Measurements from ENCODE around the gene SMOC1. TPM values are rescaled to one million over a fixed set of nuclear protein-coding genes. Genes with fewer than 3 reads are reported as not detected.
A peak's percentile ranks its signal among the peaks of the same experiment; 100 is the strongest.

The SMOC1 gene
- total RNA-seq, 1 donor from 2014 or later, result 4.4 TPM

DNA sequence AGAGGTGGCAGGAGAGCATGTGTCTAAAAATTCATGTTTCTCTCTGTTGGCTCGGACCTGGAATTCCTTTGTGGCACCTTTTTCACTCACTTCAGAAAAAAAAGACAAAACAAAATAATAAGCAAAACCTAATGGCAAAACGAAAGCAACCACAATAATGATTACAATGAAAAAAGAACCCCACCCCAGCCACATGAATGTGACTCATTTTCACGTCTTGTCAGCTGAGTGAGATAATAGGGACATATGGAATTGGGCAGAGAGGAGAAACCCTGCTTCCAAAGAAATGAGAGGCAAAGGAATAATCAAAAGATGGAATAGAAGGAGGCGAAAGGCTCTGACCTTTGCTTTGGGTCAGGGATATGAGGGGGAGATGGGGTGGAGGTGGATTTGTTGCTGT lies 166.1 kb downstream of the SMOC1 start:
- no peaks in the 10 kb centered on the region for H3K4me1 ChIP-seq
- intact Hi-C loops (cut with micrococcal nuclease), result no loop called here
- DNase-seq, result no peak
- H3K4me3 ChIP-seq, result no peak overlapping the region
- TF ChIP-seq, protein P1, sequence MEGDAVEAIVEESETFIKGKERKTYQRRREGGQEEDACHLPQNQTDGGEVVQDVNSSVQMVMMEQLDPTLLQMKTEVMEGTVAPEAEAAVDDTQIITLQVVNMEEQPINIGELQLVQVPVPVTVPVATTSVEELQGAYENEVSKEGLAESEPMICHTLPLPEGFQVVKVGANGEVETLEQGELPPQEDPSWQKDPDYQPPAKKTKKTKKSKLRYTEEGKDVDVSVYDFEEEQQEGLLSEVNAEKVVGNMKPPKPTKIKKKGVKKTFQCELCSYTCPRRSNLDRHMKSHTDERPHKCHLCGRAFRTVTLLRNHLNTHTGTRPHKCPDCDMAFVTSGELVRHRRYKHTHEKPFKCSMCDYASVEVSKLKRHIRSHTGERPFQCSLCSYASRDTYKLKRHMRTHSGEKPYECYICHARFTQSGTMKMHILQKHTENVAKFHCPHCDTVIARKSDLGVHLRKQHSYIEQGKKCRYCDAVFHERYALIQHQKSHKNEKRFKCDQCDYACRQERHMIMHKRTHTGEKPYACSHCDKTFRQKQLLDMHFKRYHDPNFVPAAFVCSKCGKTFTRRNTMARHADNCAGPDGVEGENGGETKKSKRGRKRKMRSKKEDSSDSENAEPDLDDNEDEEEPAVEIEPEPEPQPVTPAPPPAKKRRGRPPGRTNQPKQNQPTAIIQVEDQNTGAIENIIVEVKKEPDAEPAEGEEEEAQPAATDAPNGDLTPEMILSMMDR (IDR thresholded peaks at IDR 0.05; ENCODE audit: borderline replicate concordance), result no peak
- H3K36me3 ChIP-seq, result no peaks in the 10 kb centered on the region
- no peaks in the 10 kb centered on the region for H3K9me3 ChIP-seq (replicated peaks)
- H3K27ac ChIP-seq (replicated peaks), result no peak overlapping the region
- peaks cover 96% of the 10 kb centered on the region for H3K27me3 ChIP-seq (ENCODE audit: low read depth)

DNA sequence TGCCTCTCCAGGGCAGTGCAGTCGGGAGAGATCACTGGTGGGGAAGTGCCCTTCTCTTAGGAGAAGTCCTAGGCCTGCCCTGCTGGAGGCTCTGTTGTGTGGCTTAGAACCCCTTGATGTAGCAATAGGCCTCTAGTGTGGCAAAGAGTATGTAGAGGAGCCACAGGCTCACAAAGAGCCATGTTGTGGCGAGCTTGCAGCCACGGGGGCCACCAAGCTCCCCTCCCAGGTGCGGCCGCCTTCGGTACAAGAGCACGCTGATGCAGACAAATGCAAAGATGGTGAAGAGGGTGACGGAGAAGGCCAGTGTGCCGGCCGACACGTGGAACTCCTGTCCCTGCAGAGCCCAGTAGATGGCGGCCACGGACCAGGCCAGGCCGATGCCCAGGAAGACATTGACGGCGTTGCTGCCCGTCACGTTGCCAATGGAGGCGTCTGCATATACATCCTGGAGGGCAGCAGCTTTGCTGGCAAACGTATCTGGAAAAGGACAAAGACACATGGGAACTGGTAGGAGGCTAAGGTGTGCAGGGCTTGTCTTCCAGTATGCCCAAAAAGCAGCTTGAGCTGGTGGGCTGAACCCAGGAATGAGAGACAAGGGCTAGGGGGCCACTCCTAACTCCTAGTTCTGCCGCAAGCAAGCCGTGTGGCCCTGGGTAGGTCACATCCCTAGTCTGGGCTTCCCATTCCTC lies 166.8 kb downstream of the SMOC1 start:
- peak; percentile 51 for DNase-seq
- intact Hi-C loops (cut with micrococcal nuclease), result no loop called here
- peaks cover 96% of the 10 kb centered on the region for H3K27me3 ChIP-seq (ENCODE audit: low read depth)
- H3K27ac ChIP-seq (replicated peaks), result no peak overlapping the region
- no peaks in the 10 kb centered on the region for H3K9me3 ChIP-seq (replicated peaks)
- H3K4me3 ChIP-seq, result no peak overlapping the region
- H3K36me3 ChIP-seq, result no peaks in the 10 kb centered on the region
- H3K4me1 ChIP-seq, result no peaks in the 10 kb centered on the region
- TF ChIP-seq, protein P1 (IDR thresholded peaks at IDR 0.05; ENCODE audit: borderline replicate concordance), result peak; percentile 79

DNA sequence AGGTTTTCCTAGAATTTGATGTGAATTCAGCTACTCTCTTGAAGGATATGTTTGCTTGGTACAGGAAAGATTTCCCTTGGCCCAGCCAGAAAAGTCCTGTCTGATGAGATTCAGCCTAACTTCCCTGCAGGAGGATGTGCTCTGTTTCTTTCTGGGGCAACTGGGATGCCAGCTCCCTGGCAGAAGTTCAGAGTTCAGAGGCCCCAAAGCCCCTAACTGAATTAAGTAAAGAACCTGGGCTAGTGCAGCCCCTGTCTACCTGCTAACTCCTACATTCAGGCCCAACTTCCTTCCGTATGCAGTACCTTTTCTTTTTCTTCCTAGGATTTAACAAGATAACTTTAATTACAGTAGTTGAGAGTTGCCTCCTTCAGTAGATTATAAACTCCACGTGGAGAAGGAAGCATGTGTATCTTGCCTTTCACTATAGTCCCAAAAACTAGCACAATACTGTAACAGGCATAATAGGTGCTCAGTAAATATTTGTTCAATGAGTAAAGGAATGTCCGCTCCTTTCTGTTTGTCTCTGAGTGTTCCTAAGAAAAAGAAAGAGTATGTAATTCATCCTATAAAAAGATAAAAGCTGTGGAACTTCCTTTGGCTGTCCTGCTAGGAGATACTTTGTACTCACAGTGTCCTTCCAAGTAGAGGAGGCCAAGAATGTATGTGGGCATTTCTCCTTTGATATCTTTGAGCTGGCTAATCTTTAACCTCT lies 168.5 kb downstream of the SMOC1 start:
- no peaks in the 10 kb centered on the region for H3K36me3 ChIP-seq
- intact Hi-C loops (cut with micrococcal nuclease), result no loop called here
- TF ChIP-seq, protein P1 (IDR thresholded peaks at IDR 0.05; ENCODE audit: borderline replicate concordance), result no peak
- H3K27ac ChIP-seq (replicated peaks), result no peak overlapping the region
- H3K9me3 ChIP-seq (replicated peaks), result no peaks in the 10 kb centered on the region
- no peak overlapping the region for H3K4me3 ChIP-seq
- H3K4me1 ChIP-seq, result no peaks in the 10 kb centered on the region
- H3K27me3 ChIP-seq (ENCODE audit: low read depth), result peaks cover 80% of the 10 kb centered on the region
- no peak for DNase-seq

DNA sequence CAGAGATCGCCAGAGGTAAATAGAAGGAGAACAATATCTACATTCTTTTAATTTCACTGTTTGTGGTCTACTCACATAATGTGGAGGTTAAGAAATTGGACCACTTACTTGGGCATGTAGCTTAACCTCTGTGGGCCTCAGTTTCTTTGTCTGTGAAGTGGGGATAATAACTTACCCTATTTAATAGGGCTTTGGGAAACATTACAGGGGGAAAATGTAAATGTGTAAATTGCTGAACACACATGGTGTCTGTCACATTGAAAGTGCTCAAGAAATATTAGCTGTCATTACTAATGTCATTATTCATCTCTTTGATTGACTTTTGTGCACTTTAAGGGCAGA lies 169.1 kb downstream of the SMOC1 start:
- no peak for DNase-seq
- intact Hi-C loops (cut with micrococcal nuclease), result no loop called here
- H3K27ac ChIP-seq (replicated peaks), result no peak overlapping the region
- no peaks in the 10 kb centered on the region for H3K36me3 ChIP-seq
- peaks cover 75% of the 10 kb centered on the region for H3K27me3 ChIP-seq (ENCODE audit: low read depth)
- no peaks in the 10 kb centered on the region for H3K4me1 ChIP-seq
- H3K4me3 ChIP-seq, result no peak overlapping the region
- no peaks in the 10 kb centered on the region for H3K9me3 ChIP-seq (replicated peaks)
- TF ChIP-seq, protein P1 (IDR thresholded peaks at IDR 0.05; ENCODE audit: borderline replicate concordance), result no peak

DNA sequence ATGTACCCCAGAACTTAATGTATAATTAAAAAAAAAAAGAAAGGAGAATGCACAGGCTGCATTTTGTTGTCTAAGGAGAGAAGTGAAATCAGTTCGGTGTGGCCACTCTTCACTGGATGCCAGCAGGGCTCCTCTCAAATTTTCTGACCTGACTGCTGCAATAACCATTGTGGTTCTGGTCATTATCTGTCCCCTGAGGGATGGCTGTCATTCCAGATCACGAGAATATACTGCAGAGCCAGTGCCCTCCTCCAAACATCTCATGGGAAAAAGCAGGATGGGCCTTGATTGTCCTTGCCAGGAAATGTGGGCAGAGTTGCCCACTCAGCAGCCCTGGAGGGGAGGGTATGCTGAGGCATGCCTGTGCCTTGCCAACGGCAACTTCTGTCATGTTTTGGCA lies 170.4 kb downstream of the SMOC1 start:
- peaks cover 70% of the 10 kb centered on the region for H3K27me3 ChIP-seq (ENCODE audit: low read depth)
- intact Hi-C loops (cut with micrococcal nuclease), result no loop called here
- no peaks in the 10 kb centered on the region for H3K36me3 ChIP-seq
- H3K4me3 ChIP-seq, result no peak overlapping the region
- TF ChIP-seq, protein P1 (IDR thresholded peaks at IDR 0.05; ENCODE audit: borderline replicate concordance), result no peak
- no peaks in the 10 kb centered on the region for H3K4me1 ChIP-seq
- H3K27ac ChIP-seq (replicated peaks), result no peak overlapping the region
- no peaks in the 10 kb centered on the region for H3K9me3 ChIP-seq (replicated peaks)
- DNase-seq, result no peak

All from left ventricle myocardium inferior (tissue), 1 donor.